SK-N-SH (cell line): Measurements from ENCODE around the gene MBD6. TPM values are rescaled to one million over a fixed set of nuclear protein-coding genes. Genes with fewer than 3 reads are reported as not detected.

Source experiments
- CTCF ChIA-PET: fragments of 300-600, 350-600 bp; formaldehyde crosslinking; extraction: SDS; loops from one replicate; lab custom pipeline; 2021; lab: Yijun Ruan, JAX
- POLR2A ChIA-PET: fragments of 350-600 bp; sonication (Branson Sonifier 250); formaldehyde crosslinking; extraction: SDS; loops from one replicate; lab custom pipeline; 2020; ENCODE audit warnings: antibody characterized with exemption, inconsistent platforms; lab: Yijun Ruan, JAX
- DNase-seq: peaks from one replicate; pipeline ENCODE4 v3.0.0; 2012
- H2AFZ ChIP-seq: fragments of 200-600 bp; sonication (generic); 2 replicates; pipeline ENCODE4 v1.8.1; 2016; ENCODE audit warnings: antibody characterized with exemption, mild to moderate bottlenecking, low read depth
- H3F3A ChIP-seq: fragments of 200-600 bp; sonication (generic); replicated peaks from 2 replicates; pipeline ENCODE3; 2016; ENCODE audit warnings: antibody characterized with exemption, mild to moderate bottlenecking; ENCODE audit not compliant: insufficient read depth
- H3K27ac ChIP-seq, 2 experiments: fragments of 200-500 bp in 1 of 2; fragments of 200-600 bp in 1 of 2; sonication (Bioruptor generic) in 1 of 2; sonication (generic), shearing (Covaris generic) in 1 of 2; 2 replicates each; pipeline versions ENCODE4 v1.5.1 to v1.6.1; 2014 to 2016; ENCODE audit warnings: low read depth in 2 of 2, inconsistent platforms in 1 of 2, low read length in 1 of 2, mild to moderate bottlenecking in 1 of 2, mixed read lengths in 1 of 2
- H3K27me3 ChIP-seq: fragments of 200-600 bp; sonication (generic), shearing (Covaris generic); 2 replicates; pipeline ENCODE4 v1.6.1; 2016; ENCODE audit warnings: mixed run types; ENCODE audit not compliant: insufficient read depth
- H3K36me3 ChIP-seq, 2 experiments: fragments of 200-500 bp in 1 of 2; fragments of 200-600 bp in 1 of 2; sonication (Bioruptor generic) in 1 of 2; sonication (generic) in 1 of 2; replicated peaks in 1 of 2; 2 replicates each; pipeline versions ENCODE3 to v1.5.1; 2014 to 2016; ENCODE audit warnings: low read length in 1 of 2, mild to moderate bottlenecking in 1 of 2; ENCODE audit not compliant: insufficient read depth in 2 of 2, control insufficient read depth in 1 of 2
- H3K4me1 ChIP-seq, 2 experiments: fragments of 200-500 bp in 1 of 2; fragments of 200-600 bp in 1 of 2; sonication (Bioruptor generic) in 1 of 2; sonication (generic), shearing (Covaris generic) in 1 of 2; 2 replicates each; pipeline versions ENCODE4 v1.5.1 to v1.6.1; 2014 to 2016; ENCODE audit warnings: low read depth in 1 of 2, low read length in 1 of 2, mixed run types in 1 of 2; ENCODE audit not compliant: insufficient read depth in 2 of 2, control insufficient read depth in 1 of 2
- H3K4me2 ChIP-seq: fragments of 200-600 bp; sonication (generic), shearing (Covaris generic); 2 replicates; pipeline ENCODE4 v1.6.1; 2017; ENCODE audit warnings: mixed run types
- H3K4me3 ChIP-seq, 2 experiments: fragments of 200-500 bp in 1 of 2; fragments of 200-600 bp in 1 of 2; sonication (Bioruptor generic) in 1 of 2; sonication (generic), shearing (Covaris generic) in 1 of 2; 2 replicates each; pipeline versions ENCODE4 v1.5.1 to v1.8.1; 2014 to 2016; ENCODE audit warnings: low read depth in 2 of 2, inconsistent platforms in 1 of 2, low read length in 1 of 2, mild to moderate bottlenecking in 1 of 2, mixed read lengths in 1 of 2, moderate library complexity in 1 of 2
- H3K79me2 ChIP-seq: fragments of 200-600 bp; sonication (generic); 2 replicates; pipeline ENCODE4 v1.8.1; 2017; ENCODE audit warnings: mild to moderate bottlenecking; ENCODE audit not compliant: insufficient read depth
- H3K9ac ChIP-seq: fragments of 200-600 bp; sonication (generic); 2 replicates; pipeline ENCODE4 v1.6.1; 2017; ENCODE audit warnings: mixed run types
- H3K9me2 ChIP-seq: fragments of 200-600 bp; sonication (generic); 2 replicates; pipeline ENCODE4 v1.6.1; 2017; ENCODE audit warnings: mixed run types
- H3K9me3 ChIP-seq: fragments of 200-600 bp; sonication (generic); 2 replicates; pipeline ENCODE4 v1.6.1; 2017; ENCODE audit warnings: mixed run types, mild to moderate bottlenecking, moderate library complexity
- H4K20me1 ChIP-seq: fragments of 200-600 bp; sonication (generic); 2 replicates; pipeline ENCODE4 v1.6.1; 2017; ENCODE audit warnings: mild to moderate bottlenecking, mixed run types; ENCODE audit not compliant: insufficient read depth
- FOXM1 ChIP-seq: IDR thresholded peaks from 2 replicates; pipeline ENCODE4 v1.4.0; 2012; ENCODE audit warnings: low read depth, mild to moderate bottlenecking
- JUND ChIP-seq: IDR thresholded peaks from 2 replicates; pipeline ENCODE4 v1.4.0; 2012
- NFIC ChIP-seq: IDR thresholded peaks from 2 replicates; pipeline ENCODE4 v1.4.0; 2012; ENCODE audit warnings: borderline replicate concordance
- REST ChIP-seq: IDR thresholded peaks from 2 replicates; pipeline ENCODE4 v1.6.1; 2012; ENCODE audit warnings: mild to moderate bottlenecking, low read depth, low read length, moderate library complexity
- RFX5 ChIP-seq: IDR thresholded peaks from 2 replicates; pipeline ENCODE4 v1.6.1; 2012; ENCODE audit warnings: mild to moderate bottlenecking, improper control_type of control experiment, low read length
- USF1 ChIP-seq: IDR thresholded peaks from 2 replicates; pipeline ENCODE4 v1.4.0; 2012; ENCODE audit warnings: low read depth, borderline replicate concordance
- USF2 ChIP-seq: fragments of 150-350 bp; IDR thresholded peaks from 2 replicates; pipeline ENCODE4 v1.6.1; 2017; ENCODE audit warnings: antibody characterized with exemption, low read length, low read depth, borderline replicate concordance
- WGBS: methylation state at CpG from one replicate; pipeline ENCODE4 v1.1.6; 2017; ENCODE audit warnings: low lambda C conversion rate; 5-methylcytosine and 5-hydroxymethylcytosine counted together
- polyA plus RNA-seq, 3 experiments: library from polyadenylated mRNA; depleted of rRNA; stranded (reverse); fragments of >200 nt; gene quantifications; 2 replicates each; pipeline ENCODE4 v1.2.3, GENCODE V29; 2012
- TF ChIP-seq, protein P1 (sequence below): IDR thresholded peaks from 2 replicates; pipeline ENCODE4 v1.4.0; 2012; ENCODE audit warnings: low read depth
- TF ChIP-seq, protein P2 (sequence below): IDR thresholded peaks from 2 replicates; pipeline ENCODE4 v1.4.0; 2012; ENCODE audit warnings: low read depth, borderline replicate concordance
- TF ChIP-seq, protein P3 (sequence below): fragments of 200-600 bp; sonication (generic); IDR thresholded peaks from 2 replicates; pipeline ENCODE4 v1.6.1; 2017; ENCODE audit warnings: antibody characterized with exemption, mild to moderate bottlenecking, moderate library complexity

Gene MBD6
- polyA plus RNA-seq, 1 of the 3 experiments (the other 2 are of a cell fraction) = 8.6 TPM

DNA sequence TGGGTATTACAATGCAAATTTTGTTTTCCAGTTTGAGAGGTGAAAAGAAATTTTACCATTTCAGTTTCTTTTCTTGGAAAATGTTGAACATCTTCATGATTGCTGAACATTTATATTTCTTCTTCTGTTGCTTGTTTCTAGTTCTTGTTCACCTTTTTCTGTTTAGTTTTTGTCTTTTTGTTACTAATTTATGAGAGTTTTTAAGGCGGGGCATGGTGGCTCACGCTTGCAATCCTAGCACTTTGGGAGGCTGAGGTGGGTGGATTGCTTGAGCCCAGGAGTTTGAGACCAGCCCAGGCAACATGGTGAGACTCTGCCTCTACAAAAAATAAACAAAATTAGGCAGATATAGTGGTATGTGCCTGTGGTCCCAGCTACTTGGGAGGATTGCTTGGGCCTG is 37.9 kb downstream of the MBD6 start:
- 0 out of 4 replicates have a peak, but pooled peaks cover 0 to 4% of the 10 kb centered on the region in 2 experiments for H3K4me1 ChIP-seq
- no peaks in the 10 kb centered on the region for H3K9me2 ChIP-seq
- H3K27ac ChIP-seq = no peak overlapping the region
- ChIA-PET CTCF (interaction anchor here (1.6 to 7.3 kb wide), 3 partner anchors 11 to 26 kb away, joined by 4 to 46 read pairs (median 6); no protein-coding TSS in a partner anchor), POLR2A (no interaction called here)
- no peak for DNase-seq
- no peak overlapping the region for H3K9ac ChIP-seq
- H3K36me3 ChIP-seq = peaks cover 6 to 15% of the 10 kb centered on the region in 2 experiments
- H3F3A ChIP-seq = no peaks in the 10 kb centered on the region
- no peaks in the 10 kb centered on the region for H4K20me1 ChIP-seq
- no peaks in the 10 kb centered on the region for H3K27me3 ChIP-seq
- no peak overlapping the region for H3K4me3 ChIP-seq
- no peak for TF ChIP-seq NFIC
- TF ChIP-seq RFX5 = no peak
- TF ChIP-seq, protein P1, sequence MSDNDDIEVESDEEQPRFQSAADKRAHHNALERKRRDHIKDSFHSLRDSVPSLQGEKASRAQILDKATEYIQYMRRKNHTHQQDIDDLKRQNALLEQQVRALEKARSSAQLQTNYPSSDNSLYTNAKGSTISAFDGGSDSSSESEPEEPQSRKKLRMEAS = no peak
- no peak for TF ChIP-seq JUND
- TF ChIP-seq USF1 = no peak
- TF ChIP-seq, protein P2, sequence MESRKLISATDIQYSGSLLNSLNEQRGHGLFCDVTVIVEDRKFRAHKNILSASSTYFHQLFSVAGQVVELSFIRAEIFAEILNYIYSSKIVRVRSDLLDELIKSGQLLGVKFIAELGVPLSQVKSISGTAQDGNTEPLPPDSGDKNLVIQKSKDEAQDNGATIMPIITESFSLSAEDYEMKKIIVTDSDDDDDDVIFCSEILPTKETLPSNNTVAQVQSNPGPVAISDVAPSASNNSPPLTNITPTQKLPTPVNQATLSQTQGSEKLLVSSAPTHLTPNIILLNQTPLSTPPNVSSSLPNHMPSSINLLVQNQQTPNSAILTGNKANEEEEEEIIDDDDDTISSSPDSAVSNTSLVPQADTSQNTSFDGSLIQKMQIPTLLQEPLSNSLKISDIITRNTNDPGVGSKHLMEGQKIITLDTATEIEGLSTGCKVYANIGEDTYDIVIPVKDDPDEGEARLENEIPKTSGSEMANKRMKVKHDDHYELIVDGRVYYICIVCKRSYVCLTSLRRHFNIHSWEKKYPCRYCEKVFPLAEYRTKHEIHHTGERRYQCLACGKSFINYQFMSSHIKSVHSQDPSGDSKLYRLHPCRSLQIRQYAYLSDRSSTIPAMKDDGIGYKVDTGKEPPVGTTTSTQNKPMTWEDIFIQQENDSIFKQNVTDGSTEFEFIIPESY = no peak
- TF ChIP-seq FOXM1 = no peak
- TF ChIP-seq REST = no peak
- TF ChIP-seq, protein P3, sequence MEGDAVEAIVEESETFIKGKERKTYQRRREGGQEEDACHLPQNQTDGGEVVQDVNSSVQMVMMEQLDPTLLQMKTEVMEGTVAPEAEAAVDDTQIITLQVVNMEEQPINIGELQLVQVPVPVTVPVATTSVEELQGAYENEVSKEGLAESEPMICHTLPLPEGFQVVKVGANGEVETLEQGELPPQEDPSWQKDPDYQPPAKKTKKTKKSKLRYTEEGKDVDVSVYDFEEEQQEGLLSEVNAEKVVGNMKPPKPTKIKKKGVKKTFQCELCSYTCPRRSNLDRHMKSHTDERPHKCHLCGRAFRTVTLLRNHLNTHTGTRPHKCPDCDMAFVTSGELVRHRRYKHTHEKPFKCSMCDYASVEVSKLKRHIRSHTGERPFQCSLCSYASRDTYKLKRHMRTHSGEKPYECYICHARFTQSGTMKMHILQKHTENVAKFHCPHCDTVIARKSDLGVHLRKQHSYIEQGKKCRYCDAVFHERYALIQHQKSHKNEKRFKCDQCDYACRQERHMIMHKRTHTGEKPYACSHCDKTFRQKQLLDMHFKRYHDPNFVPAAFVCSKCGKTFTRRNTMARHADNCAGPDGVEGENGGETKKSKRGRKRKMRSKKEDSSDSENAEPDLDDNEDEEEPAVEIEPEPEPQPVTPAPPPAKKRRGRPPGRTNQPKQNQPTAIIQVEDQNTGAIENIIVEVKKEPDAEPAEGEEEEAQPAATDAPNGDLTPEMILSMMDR = no peak
- no peak for TF ChIP-seq USF2
- no peak overlapping the region for H3K4me2 ChIP-seq
- H3K9me3 ChIP-seq = no peaks in the 10 kb centered on the region
- peaks cover 6% of the 10 kb centered on the region; the same call in 1 of the 2 replicates for H3K79me2 ChIP-seq
- no peak overlapping the region for H2AFZ ChIP-seq
- WGBS = 95% methylated on average over 2 of the region's 2 CpGs
